SW 1271 (cell line): ENCODE results near the gene FCHO2.
A peak's percentile ranks its signal among the peaks of the same experiment; 100 is the strongest.

ENCODE experiments used
- DNase-seq, 2 experiments: peaks; one replicate each; lab custom pipeline; 2025; lab: John Stamatoyannopoulos, UW

FCHO2 gene

DNA sequence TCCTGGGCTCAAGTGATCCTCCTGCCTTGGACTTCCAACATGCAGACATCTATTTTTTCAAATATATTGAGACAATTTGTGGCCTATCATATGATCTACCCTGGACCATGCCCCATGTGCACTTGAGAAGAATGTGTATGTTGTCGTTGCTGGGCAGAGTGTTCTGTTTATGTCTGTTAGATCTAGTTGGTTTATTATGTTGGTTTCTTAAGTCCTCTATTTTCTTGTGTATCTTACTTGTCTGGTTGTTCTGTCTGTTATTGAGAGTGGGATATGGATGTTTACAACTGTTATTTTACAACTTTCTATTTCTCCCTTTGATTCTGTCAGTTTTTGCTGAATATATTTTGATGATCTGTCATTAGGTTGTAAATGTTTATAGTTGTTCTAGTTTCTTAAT, 154.3 kb downstream of the FCHO2 start:
- DNase-seq = no peak

DNA sequence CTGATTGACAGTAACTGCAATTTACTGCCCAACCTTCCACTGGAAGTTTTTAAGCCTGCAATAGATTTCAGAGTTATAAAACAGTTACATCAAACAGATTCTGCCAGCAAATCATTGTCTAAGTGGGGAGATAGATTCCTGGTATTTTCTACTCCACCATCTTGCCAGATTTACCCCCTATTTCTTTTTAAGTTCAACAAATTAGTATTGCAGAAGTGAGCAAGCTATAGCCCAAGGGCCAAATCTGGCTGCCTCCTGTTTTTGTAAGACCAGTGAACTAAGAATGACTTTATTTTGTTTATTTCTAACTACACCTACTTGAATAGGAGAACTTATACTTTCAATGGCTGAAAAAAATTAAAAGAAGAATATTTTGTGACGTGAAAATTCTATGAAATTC, 155.7 kb downstream of the FCHO2 start:
- no peak for DNase-seq

GRCh38 chr5:73112359-73112758, 156.5 kb downstream of the FCHO2 start:
- no peak for DNase-seq

- DNase-seq = no peak
Observed at GRCh38 chr5:73114044-73114688, 158.3 kb downstream of the FCHO2 start.

DNA sequence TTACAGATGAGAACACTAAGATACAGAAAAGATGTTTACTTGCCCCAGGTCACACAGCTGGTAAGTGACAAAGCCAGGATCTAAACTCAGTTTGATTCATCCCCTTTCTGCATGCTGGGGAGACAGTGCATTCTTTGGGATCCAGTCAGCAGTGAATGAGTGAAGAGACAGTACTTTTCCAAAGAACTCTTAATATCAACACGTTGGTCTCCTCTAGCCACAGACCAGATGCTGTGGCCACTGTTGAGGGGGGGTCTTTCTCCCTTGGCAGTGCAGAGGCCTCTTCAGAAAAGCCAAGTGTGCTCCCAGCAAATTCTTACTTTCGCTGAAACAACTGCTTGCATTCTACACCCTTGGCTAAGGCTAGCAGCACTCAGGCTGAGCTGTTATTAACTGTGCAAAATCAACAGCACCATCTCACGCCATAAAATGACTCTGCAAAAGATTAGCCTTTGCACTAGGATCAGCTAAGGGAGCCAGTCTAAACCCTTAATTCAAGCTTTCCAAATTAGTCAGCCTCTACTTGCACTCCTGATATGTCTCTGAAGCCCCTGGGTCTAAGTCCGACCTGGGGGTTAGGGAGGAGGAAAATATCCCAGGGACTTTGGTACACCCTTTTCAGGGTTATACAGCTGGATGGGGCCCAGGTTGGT, 159.7 kb downstream of the FCHO2 start:
- peak in 1 of 2 experiments; percentile 22 for DNase-seq

- no peak for DNase-seq
Observed at GRCh38 chr5:73116506-73116905, 160.7 kb downstream of the FCHO2 start.

DNA sequence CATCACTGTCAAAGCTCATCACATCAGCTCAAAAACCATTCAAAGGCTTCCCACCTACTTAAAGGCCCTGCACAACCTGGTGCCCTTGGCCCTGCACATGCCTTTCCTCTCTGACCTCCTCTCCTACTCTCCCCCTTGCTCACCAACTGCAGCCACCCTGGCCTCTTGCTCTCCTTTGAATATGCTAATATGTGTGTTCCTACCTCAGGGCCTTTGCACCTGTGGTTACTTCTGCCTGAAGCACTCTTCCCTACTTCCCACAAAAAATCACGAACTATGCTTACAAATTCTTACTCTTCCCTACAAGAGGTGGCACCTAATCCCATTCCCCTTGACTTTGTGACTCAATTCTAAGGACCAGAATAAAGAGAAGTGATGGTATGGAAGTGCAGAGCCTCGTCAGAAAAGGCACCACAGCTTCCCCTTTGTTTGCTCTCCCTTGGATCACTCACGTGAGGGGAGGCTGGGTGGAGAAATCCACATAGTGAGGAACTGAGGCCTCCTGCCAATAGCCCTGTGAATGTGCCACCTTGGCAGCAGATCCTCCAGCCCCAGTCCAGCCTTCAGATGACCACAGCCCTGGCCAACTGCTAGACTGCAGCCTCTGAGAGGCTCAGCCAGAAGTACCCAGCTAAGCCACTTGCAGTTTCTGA, 161.4 kb downstream of the FCHO2 start:
- DNase-seq = no peak

DNA sequence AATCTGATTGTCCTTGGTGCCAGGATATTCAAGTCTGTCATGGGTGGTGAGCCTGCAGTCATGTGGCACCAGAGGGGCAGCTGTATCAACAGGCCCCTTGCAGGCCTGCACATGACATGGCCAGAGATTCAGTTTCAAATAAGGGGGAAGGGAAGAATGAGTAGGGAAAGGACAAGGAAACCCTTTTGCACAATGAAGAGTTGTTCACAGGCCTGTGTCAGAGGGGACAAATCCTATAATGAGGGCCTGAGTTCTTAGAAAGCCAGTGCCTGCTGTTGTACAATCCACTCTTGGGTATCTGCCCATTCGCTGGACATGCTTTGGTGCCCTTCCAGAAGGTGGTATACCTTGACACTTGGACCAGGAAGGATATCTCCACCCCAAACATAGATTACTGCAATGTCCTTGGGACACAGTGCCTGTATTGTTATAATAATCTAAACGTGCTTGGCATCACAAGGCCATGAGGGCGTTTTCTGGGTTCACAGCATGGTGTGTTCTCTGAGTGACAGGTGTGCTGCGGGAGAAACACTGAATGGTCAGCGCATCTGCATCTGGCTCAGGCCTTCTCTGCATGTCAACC, 162.6 kb downstream of the FCHO2 start:
- DNase-seq = no peak

- DNase-seq = no peak
Observed at GRCh38 chr5:73119451-73120157, 163.8 kb downstream of the FCHO2 start.

- DNase-seq = no peak
Observed at GRCh38 chr5:73120222-73121118, 164.6 kb downstream of the FCHO2 start, which contains the start of gene TMEM171. Gene TMEM171, plus strand, starts transcription at chr5:73120575. Its CDS starts 2,799 bp downstream, at chr5:73123374.

- no peak for DNase-seq
Observed at GRCh38 chr5:73121119-73121463, 165.2 kb downstream of the FCHO2 start.

DNA sequence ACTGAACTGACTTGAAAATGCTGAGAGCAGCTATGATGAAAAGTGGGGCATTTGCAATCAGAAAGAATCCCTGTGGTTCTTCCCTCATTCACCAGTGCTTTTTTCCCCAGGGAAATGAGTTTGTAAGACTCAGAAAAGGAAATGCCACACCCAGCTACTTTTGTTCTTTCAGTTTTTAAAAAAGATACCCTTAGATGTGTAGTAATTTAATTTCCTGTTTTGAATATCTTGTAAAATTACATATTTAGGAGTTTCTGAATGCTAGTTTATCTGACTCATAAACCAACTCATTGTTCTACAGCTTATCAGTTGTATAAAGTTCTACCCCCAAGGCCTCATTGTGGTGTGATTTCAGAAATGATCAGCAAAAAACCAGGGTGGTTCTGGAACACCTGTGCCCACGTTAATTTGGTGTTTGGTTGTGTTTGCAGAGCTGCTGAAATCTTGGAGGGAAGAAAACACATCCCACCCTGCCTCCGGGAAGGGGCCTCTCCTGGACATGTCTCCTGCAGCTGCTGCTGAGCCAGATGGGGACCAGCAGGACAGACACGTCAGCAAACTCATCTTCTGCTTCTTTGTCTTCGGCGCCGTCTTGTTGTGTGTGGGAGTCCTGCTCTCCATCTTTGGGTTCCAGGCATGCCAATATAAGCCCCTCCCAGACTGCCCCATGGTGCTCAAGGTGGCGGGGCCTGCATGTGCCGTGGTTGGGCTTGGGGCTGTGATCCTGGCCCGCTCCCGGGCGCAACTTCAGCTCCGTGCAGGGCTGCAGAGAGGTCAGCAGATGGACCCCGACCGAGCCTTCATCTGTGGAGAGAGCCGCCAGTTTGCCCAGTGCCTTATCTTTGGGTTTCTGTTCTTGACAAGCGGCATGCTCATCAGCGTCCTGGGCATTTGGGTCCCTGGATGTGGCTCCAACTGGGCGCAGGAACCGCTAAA, 167.3 kb downstream of the FCHO2 start:
- peak in 1 of 2 experiments; percentile 23 for DNase-seq

DNA sequence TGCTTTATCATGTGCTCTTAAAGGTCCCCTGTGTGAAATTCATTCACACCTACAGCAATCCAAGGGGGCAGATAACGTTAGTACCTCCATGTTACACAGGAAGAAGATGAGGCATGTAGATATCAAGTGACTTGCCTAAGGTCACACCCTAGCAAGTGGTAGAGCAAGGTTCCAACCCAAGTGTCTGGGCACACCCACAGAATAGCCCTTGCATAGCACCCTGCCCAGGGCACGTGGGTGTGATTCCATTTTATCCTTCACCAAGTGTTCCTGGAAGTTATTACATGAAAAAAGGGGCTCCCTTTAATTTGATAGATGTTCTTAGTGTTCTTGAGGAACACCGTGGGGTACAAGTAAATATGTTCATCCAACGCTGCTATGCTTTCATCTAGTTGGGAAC, 169.4 kb downstream of the FCHO2 start:
- DNase-seq = no peak

DNA sequence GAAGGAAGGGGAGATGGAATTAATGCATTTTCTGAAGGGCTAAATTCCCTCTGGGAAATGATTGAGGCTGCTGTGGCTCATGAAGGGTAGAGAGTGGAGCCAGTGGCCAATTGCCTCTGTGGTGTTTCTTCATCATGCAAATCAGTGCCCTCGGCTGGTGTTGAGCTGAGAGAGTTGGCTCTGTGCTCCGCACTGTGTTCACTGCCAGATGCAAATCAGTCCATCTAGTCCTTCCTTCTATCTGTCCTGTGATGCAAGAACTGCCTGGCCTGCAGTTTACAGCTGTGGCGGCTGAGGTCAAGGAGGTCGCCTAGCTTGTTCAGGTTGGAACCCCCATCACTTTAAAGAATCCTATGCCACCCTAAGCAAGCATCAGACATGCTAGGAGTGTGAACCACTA, 170.5 kb downstream of the FCHO2 start:
- no peak for DNase-seq

DNA sequence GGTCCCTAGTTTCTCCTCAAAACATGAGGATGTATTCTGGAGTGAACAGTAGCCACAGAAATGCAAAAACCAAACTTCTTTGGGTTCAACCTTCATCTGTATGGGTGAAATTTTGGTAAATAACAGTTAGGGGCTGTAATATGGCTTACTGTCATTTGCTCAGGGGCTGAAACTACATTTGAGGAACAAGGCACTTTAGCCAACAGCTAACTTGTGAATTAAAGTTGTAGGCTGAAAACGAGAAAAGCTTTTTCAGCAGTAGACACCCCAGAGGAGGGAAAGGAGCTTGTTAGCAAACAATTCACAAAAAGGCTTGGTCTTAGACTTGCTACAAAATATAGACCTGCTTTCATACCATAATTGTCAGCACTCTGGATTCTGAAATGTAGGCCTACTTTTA, 171.1 kb downstream of the FCHO2 start:
- no peak for DNase-seq

GRCh38 chr5:73129143-73129542, 173.3 kb downstream of the FCHO2 start:
- no peak for DNase-seq

DNA sequence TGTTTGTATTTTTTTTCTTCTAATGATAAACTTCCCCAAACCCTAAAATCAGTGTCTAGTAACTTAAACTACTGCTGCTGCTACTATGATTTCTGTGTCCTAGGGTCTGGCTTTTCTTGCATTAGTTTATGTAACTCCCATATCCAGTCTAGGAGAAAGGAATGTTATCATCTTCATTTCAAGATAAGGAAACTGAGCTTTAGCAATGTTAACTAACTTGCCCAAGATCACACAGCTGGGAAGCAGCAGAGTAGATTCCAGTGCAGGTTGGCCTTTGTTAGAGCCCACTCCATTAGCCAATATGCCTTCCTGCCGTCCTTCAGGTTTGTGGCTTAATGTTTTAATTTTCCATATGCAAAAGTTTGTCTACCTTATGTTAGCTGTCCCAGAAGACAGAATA, 175.0 kb downstream of the FCHO2 start:
- no peak for DNase-seq

GRCh38 chr5:73131711-73132425, 176.0 kb downstream of the FCHO2 start:
- DNase-seq = no peak

- no peak for DNase-seq
Observed at GRCh38 chr5:73132759-73133158, 176.9 kb downstream of the FCHO2 start.

DNA sequence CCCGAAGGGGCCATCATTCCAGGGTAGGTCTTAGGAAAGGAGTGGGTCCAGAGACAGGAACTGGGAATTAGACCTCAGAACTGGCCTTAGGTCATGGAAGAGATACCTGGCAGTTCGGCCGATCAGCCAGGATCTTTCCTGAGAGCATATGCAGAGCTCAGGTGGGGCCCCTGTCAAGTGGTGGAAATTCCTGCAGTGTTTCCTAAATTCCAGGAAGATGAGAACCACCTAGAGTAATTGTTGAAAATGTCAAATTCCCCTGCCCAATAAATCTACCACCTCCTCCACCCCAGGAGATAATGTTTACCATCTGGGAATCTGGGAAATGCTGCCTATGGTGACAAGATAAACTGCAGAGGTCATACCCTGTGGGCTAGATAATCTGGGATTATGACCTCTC, 179.2 kb downstream of the FCHO2 start:
- no peak for DNase-seq
